Smooth muscle cell (in vitro differentiated cells): Measurements from ENCODE around the gene CNDP2. TPM values are rescaled to one million over a fixed set of nuclear protein-coding genes. Genes with fewer than 3 reads are reported as not detected.

Experiments used
- DNase-seq: peaks from one replicate; lab custom pipeline; 2025; ENCODE audit not compliant: unreplicated experiment; lab: John Stamatoyannopoulos, UW
- H2AFZ ChIP-seq: fragments of 200-600 bp; sonication (generic); 2 replicates; pipeline ENCODE4 v1.6.0; 2016; ENCODE audit warnings: antibody characterized with exemption, low read depth, mild to moderate bottlenecking
- H3F3A ChIP-seq: fragments of 200-600 bp; sonication (generic); 2 replicates; pipeline ENCODE4 v1.6.0; 2017; ENCODE audit warnings: antibody characterized with exemption, low read depth
- H3K27ac ChIP-seq: fragments of 200-600 bp; sonication (generic); 2 replicates; pipeline ENCODE4 v1.5.1; 2016; ENCODE audit warnings: low read depth, mild to moderate bottlenecking
- H3K27me3 ChIP-seq: fragments of 200-600 bp; sonication (generic); 2 replicates; pipeline ENCODE4 v1.6.1; 2016; ENCODE audit warnings: low read depth, mild to moderate bottlenecking
- H3K36me3 ChIP-seq: fragments of 200-600 bp; sonication (generic); 2 replicates; pipeline ENCODE4 v1.5.1; 2016; ENCODE audit warnings: low read depth
- H3K4me1 ChIP-seq: fragments of 200-600 bp; sonication (generic); 2 replicates; pipeline ENCODE4 v1.5.1; 2016; ENCODE audit warnings: low read depth
- H3K4me2 ChIP-seq: fragments of 200-600 bp; sonication (generic); 2 replicates; pipeline ENCODE4 v1.6.0; 2016; ENCODE audit warnings: mild to moderate bottlenecking
- H3K4me3 ChIP-seq: fragments of 200-600 bp; sonication (generic); 2 replicates; pipeline ENCODE4 v1.5.1; 2016; ENCODE audit warnings: mild to moderate bottlenecking
- H3K79me2 ChIP-seq: fragments of 200-600 bp; sonication (generic); 2 replicates; pipeline ENCODE4 v1.6.0; 2016; ENCODE audit warnings: low read depth, mild to moderate bottlenecking
- H3K9ac ChIP-seq: fragments of 200-600 bp; sonication (generic); 2 replicates; pipeline ENCODE4 v1.6.0; 2016; ENCODE audit warnings: low read depth
- H3K9me3 ChIP-seq: fragments of 200-600 bp; sonication (generic); replicated peaks from 2 replicates; pipeline ENCODE4 v1.5.1; 2016; ENCODE audit warnings: low read depth
- H4K20me1 ChIP-seq: fragments of 200-600 bp; sonication (generic); 2 replicates; pipeline ENCODE4 v1.6.0; 2016; ENCODE audit warnings: low read depth
- WGBS: methylation state at CpG from one replicate; pipeline ENCODE4 v1.1.7; 2016; ENCODE audit warnings: low lambda C conversion rate; 5-methylcytosine and 5-hydroxymethylcytosine counted together
- polyA plus RNA-seq: library from polyadenylated mRNA; unstranded; fragments of >200 nt; fragmentation: Nextera tagmentation; extraction: Ambion mirVana; gene quantifications from 2 replicates; pipeline ENCODE4 v1.2.1, GENCODE V29; 2016
- total RNA-seq: library from RNA; depleted of rRNA; stranded (reverse); fragments of >200 nt; gene quantifications from 2 replicates; pipeline ENCODE4 v1.2.3, GENCODE V29; 2014
- TF ChIP-seq, protein P1 (sequence below): fragments of 200-600 bp; sonication (generic); IDR thresholded peaks from 2 replicates; pipeline ENCODE4 v1.5.1; 2017; ENCODE audit warnings: borderline replicate concordance, mild to moderate bottlenecking, antibody characterized with exemption; ENCODE audit not compliant: insufficient read depth, poor library complexity, severe bottlenecking

The CNDP2 gene
- total and polyA plus RNA-seq, 2 experiments from 2014 or later, result 48.0 to 64.1 TPM

DNA sequence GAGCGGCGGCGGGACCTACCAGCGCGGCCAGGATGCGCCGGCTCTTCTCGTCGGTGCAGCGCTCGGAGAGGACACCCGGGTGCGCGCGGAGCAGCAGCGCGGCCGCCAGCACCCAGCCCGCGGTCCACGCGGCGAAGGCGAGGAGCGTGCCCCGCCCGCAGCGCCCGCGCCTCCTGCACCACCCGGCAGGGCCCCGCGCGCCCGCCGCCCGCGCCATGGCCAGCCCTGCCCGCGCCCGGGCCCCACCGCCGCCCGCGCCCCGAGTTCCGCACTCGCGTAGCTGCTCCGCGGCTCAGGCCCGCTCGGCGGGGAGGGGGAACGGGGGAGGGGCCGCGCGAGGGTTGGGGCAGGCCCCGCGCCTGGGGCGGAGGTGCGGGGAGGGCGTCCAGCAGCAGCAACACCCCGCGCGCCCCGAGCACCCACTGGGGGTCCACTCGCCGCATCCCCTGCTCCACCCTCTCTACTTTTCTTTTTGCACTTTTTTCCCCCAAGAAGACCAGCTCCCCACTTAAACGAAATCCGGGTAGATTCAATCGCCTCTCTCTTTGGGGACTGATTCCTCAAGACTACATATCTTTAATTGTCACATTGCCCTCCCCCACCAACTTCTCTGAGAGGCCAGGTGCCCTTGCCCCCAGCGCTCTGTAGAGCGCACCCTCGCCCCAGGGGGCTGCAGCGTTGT, 39.0 kb upstream of the CNDP2 start, which contains the start of gene DIPK1C:
TSS of gene DIPK1C (minus strand) at position 266 of the 682 bp plus-strand sequence. CDS start at position 217, 49 bp downstream.
- peaks cover 61% of the 10 kb centered on the region for H3K27me3 ChIP-seq
- H3K4me2 ChIP-seq, result peak within 1 kb of the TSS; percentile 86
- no peaks in the 10 kb centered on the region for H4K20me1 ChIP-seq
- no peak within 1 kb of the TSS for H3K9ac ChIP-seq
- H3K36me3 ChIP-seq, result no peaks in the 10 kb centered on the region
- TF ChIP-seq, protein P1, sequence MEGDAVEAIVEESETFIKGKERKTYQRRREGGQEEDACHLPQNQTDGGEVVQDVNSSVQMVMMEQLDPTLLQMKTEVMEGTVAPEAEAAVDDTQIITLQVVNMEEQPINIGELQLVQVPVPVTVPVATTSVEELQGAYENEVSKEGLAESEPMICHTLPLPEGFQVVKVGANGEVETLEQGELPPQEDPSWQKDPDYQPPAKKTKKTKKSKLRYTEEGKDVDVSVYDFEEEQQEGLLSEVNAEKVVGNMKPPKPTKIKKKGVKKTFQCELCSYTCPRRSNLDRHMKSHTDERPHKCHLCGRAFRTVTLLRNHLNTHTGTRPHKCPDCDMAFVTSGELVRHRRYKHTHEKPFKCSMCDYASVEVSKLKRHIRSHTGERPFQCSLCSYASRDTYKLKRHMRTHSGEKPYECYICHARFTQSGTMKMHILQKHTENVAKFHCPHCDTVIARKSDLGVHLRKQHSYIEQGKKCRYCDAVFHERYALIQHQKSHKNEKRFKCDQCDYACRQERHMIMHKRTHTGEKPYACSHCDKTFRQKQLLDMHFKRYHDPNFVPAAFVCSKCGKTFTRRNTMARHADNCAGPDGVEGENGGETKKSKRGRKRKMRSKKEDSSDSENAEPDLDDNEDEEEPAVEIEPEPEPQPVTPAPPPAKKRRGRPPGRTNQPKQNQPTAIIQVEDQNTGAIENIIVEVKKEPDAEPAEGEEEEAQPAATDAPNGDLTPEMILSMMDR, result no peak
- H3F3A ChIP-seq, result no peaks in the 10 kb centered on the region
- no peak within 1 kb of the TSS for H2AFZ ChIP-seq
- H3K79me2 ChIP-seq, result no peaks in the 10 kb centered on the region
- DNase-seq, result no peak
- peak within 1 kb of the TSS; percentile 44 for H3K4me3 ChIP-seq
- 8% methylated on average over 19 of the region's 76 CpGs for WGBS
- no peaks in the 10 kb centered on the region for H3K9me3 ChIP-seq
- no peak within 1 kb of the TSS for H3K27ac ChIP-seq
- peaks cover 25% of the 10 kb centered on the region for H3K4me1 ChIP-seq

DNA sequence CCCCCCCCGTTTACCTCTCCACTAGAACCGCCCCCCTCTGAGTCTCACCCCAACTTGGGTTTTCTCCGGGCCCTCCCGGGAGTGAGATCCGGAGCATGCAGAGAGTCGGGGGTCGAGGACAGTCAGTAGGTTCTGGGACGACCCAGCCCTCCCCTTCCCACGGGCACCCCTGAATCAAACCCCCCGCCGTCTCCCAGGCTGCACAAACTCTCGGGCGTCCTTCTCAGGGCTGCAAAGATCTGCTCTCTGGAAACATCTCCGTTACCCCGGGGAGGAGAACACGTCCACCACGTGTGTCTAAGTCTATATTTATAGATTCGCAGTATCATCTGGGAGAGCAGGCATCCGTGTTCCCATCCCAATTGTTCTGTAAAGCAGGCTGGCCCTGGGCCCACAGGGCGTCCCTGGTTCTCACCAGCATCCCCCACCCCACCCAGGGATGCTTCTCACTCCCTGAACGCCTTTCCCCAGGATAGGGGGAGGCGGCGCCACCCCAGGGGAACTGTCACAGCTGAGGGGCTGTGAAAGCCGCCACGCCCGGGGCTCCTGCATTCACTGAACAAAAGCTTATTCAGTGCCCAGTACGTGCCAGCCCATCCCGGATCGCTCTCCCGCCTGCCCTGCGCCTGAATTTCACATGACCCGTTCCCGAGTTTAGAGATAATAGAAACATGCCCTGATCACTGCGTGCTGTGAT, 38.3 kb upstream of the CNDP2 start:
- Histone ChIP-seq H4K20me1 (no peaks in the 10 kb centered on the region), H3K79me2 (no peaks in the 10 kb centered on the region), H3K4me1 (peaks cover 19% of the 10 kb centered on the region), H3F3A (no peaks in the 10 kb centered on the region), H3K4me2 (no peak overlapping the region), H3K9ac (no peak overlapping the region), H2AFZ (no peak overlapping the region), H3K4me3 (no peak overlapping the region), H3K9me3 (no peaks in the 10 kb centered on the region), H3K27me3 (peaks cover 61% of the 10 kb centered on the region), H3K27ac (no peak overlapping the region), H3K36me3 (no peaks in the 10 kb centered on the region)
- TF ChIP-seq, protein P1, result no peak
- no peak for DNase-seq
- WGBS, result 62% methylated on average over 32 of the region's 34 CpGs

DNA sequence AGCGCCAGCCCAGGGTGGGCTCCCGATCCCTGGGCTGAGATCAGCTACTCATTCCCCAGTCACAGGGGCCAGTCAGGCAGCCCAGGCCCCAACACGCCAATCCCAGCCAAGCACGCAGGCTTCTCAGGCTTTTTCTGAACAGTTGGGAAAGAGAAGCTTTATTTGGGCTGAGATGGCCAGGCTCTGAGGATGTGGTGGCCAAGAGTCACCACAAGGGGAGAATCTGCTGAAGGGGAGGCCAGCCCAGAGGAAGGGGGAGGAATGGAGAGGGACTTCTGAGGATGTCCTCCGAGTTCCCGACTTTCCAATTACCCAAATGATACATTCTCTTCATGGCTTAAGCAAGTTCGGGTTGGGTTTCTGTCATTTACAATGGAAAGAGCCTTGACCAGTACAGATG, 36.3 kb upstream of the CNDP2 start:
- Histone ChIP-seq H3K79me2 (no peaks in the 10 kb centered on the region), H2AFZ (no peak overlapping the region), H3K9me3 (no peaks in the 10 kb centered on the region), H3K27me3 (peaks cover 55% of the 10 kb centered on the region), H3K27ac (no peak overlapping the region), H3K4me3 (no peak overlapping the region), H3F3A (no peaks in the 10 kb centered on the region), H3K4me1 (peaks cover 9% of the 10 kb centered on the region), H3K36me3 (no peaks in the 10 kb centered on the region), H3K9ac (no peak overlapping the region), H4K20me1 (no peaks in the 10 kb centered on the region), H3K4me2 (no peak overlapping the region)
- 48% methylated on average over 7 of the region's 7 CpGs for WGBS
- TF ChIP-seq, protein P1, result peak; percentile 16
- DNase-seq, result no peak

- H4K20me1 ChIP-seq, result no peaks in the 10 kb centered on the region
- H3K4me3 ChIP-seq, result no peak overlapping the region
- H3K79me2 ChIP-seq, result no peaks in the 10 kb centered on the region
- H3K27me3 ChIP-seq, result peaks cover 45% of the 10 kb centered on the region
- 95% methylated on average over 7 of the region's 7 CpGs for WGBS
- H3K4me1 ChIP-seq, result peaks cover 9% of the 10 kb centered on the region
- TF ChIP-seq, protein P1, result no peak
- no peaks in the 10 kb centered on the region for H3F3A ChIP-seq
- no peak overlapping the region for H3K27ac ChIP-seq
- no peak overlapping the region for H3K4me2 ChIP-seq
- H2AFZ ChIP-seq, result no peak overlapping the region
- no peaks in the 10 kb centered on the region for H3K9me3 ChIP-seq
- H3K9ac ChIP-seq, result no peak overlapping the region
- DNase-seq, result no peak
- H3K36me3 ChIP-seq, result no peaks in the 10 kb centered on the region
Measured at GRCh38 chr18:74460825-74461224, 35.3 kb upstream of the CNDP2 start.
